NCI-H82 treated with DMSO at 0.1 percent for 48 hours (cell line): ENCODE measurements around the gene DDX23.

Experiments
- DNase-seq: peaks from one replicate; lab custom pipeline; 2025; ENCODE audit not compliant: unreplicated experiment; lab: John Stamatoyannopoulos, UW

The DDX23 gene

DNA sequence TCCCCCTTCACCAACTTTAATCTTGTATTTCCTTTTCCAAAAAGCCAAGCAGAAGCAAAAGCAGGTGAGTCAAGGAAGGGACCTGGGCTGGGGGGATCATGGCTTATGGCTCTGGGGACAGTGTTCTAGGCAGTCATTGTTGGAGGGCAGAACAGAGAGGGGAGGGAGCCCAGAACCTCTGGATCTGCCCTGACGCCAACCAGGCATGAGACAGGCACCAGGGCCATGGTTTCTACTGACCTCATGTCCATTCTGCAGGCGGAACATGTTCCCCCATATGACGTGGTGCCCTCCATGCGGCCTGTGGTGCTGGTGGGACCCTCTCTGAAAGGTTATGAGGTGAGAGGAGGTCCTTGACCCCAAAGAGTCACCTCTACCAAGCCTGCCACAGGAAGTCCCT, 27.1 kb downstream of the DDX23 start:
- DNase-seq = no peak

DNA sequence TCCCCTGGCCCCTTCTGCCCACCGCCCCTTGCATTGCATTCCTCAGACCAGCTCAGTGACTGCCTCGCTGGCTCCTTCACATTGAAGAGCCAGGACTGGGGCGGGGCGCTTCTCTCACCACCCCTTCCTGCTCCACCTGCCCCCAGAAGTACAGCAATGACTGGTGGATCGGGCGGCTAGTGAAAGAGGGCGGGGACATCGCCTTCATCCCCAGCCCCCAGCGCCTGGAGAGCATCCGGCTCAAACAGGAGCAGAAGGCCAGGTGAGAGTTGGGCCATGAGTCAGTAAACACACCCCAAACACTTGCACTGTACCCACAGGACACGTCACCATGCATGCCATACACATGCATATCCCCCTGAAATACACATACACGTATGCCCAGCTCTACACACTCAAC, 27.9 kb downstream of the DDX23 start:
- no peak for DNase-seq

DNA sequence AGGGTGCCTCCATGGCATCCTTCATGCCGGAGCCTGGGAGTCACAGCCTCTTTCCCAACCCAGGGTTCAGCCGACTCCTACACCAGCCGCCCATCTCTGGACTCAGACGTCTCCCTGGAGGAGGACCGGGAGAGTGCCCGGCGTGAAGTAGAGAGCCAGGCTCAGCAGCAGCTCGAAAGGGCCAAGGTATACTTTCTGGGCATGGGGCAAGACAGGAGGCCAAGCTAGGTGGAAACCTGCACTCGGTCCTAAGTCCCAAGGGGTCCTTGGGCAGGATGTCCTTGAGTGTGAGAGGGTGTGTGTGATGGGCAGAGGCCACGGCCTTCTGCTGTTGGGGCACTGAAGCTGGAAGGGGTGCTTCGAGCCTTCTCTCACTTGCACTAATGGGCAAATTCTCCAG, 28.7 kb downstream of the DDX23 start:
- DNase-seq = no peak

DNA sequence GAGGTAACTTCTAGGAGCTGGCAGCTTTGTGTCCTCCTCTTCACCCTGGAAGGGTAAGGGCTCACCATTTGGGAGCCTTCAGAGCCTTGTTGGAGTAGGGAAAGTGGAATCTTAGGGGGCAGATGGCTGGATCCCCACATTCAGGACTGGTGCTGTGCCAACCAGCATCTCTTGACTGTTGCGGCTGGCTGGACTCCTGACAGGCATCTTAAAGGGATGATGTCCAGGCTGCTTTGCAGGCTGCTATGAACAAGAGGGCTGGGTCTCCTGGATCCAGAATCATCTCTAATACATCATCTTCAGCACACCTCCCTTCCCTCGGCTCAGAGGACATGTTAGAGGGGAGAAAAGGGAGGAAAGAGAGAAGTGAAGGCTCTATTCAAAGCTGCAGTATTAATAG, 29.3 kb downstream of the DDX23 start:
- DNase-seq = no peak

DNA sequence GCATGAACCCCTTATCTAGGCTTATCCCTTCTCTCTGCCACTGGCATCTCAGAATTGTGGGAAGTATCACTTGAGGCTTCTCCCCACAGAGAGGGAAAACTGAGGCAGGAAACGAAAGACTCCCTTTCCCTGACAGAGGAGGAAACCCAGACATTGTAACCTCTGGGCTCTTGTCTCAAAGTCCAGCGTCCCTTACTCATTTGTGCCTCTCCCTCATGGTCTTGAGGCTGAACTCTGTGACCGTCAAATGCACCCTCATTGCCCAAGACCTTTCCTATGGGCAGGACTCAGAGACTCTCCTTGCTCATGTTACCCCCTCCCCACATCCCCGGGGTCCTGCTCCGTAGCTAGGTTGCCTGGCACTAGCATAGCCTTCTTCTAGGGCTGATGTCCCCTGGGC, 29.8 kb downstream of the DDX23 start:
- no peak for DNase-seq

DNA sequence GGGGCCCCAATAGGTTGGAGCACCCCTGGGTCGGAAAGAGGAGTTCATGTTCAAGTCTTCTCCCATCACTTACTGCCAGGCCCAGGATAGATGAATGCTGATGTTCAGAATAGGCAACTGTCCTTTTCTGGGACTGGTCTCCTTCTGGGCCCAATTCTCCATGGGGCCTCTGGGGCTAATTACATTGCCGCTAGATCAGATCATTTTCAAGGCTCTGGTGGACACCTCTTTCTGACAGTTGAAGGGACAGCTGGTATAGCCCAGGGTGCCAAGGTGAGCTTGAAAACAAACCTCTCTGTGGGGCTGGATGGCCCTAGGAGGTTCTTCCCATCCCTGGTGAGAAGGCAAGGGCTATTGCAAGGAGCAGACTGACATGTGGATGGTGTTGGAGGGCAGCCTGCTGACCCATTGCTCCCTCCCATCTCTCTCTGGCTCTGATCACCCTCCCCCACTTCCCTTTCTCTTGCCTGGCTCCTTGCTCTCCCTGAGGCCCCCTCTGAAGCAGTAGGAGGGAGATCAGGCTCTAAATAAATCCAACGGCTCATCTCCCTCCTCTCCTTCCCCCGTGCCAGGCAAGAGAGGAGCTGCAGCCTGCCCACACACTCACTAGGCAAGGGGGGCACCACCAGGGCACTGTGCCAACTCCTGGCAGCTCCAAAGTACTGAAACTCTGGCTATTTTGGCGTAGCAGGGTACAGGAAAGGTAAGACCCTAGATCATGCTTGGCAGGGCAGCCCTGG, 31.8 kb downstream of the DDX23 start:
- DNase-seq = no peak

DNA sequence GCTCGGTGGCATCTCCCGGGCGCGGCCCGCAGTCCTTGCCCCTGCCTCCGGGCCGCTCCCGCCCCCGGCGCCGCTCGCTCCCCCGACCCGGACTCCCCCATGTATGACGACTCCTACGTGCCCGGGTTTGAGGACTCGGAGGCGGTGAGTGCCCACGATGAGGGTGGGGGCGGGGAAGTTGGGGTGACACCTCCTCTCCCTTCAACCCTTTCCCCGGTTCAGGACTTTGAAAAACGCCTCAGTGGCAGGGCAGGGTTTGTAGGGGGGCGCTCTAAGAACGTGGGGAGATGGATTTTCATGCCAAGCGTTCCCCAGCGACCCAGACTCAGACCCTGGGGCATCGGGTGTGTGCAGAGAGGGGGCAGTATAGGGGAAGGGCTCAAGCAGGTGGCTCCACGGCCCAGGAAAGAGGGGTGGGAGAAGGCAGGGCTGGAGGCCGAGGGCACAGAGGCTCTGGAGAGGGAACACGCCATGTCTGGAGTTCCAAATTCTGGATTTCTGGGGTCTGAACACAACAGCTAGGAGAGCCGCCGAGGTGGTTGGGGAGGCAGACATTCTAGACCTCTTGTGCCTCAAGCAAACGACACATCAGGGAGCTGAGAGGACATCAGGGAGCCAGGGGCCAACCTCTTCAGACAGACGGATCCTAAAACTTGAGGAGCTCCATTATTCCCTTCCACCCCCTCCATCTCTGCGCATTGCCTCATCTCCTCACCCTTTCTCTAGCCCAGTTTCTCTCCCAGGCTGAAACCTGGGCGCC, 33.0 kb downstream of the DDX23 start:
- no peak for DNase-seq

DNA sequence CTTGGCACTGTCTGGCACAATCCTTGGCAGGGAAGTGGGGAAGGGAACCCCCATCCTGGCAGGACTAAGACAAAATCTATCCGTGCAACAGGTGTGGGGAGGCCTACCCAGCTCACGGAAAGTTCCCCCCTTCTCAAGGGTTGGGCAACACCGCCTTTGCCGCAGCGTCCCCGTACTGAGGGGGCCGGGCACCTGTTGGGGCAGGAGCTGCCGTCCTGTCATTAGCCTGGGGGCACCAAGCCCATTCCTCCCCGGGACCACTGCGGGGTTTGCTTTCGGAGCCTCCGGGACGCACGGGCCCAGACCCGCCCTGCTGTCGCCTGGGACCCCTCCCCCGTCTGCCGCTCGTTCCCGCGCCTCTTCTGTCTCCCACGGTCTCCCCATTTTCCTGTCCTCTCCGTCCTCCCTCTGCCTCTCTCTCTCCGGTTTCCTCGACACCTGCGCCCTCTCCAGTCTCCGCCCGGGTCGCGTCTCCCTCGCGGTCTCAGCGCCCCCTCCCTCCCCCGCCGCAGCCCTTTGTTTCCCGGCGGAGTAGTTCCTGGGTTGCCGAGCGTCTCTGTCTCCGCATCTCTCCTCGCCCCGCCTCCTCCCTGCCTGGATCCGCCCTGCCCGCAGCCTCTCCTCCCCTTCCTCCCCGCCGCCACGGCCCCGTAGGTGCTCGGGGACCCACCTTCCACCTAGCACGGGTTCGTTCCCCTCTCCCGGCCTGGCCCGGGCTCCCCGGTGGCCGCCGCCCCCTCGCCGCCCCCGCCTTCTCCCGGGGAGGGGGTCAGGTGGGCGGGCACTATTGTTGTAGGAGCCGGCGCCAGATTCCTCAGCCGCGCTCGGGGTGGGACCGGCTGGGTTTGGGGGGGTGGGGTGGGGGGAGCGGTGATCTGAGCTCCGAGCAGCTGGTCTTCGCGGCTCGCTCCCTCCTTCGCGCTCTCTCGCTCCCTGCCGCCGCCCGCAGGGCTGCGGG, 33.8 kb downstream of the DDX23 start, which contains the start of gene CACNB3:
Gene CACNB3 (plus strand): TSS at position 624 of the 958 bp plus-strand sequence. CDS start 434 bp downstream, outside the sequence.
- peak; percentile 67 for DNase-seq

DNA sequence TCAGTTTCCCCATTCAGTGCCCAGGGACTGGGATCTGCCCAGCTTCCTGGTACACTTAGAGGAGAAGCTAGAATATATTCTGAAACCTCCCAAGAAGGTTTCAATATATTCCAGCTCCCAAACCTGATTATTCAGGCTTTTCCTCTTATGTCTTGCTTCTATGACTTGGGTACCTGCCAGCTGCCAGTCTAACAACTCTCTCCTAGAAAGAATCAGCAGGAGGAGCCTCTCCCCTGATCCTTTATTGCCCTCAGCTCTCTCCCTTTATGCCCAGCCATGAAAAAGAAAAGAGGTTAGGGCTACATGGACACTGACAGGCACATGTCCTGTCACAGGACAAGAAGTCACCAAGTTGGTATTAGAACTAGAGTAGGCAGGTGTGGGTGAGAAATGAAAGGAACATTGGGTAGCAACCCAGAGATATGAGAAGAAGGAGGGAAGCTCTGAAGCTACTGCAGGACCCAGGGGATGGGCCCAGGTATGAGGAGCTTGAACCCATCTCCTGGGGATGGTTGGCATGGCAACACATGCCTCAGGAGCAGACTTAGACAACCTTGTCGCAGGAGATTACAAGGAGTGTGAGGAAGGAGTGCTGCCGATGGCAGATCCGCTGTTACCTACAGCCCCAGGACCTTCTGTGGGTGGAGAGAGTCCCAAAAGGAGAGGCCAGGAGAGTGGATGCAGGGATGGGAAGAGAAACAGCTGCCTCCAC, 35.7 kb downstream of the DDX23 start:
- DNase-seq = no peak

DNA sequence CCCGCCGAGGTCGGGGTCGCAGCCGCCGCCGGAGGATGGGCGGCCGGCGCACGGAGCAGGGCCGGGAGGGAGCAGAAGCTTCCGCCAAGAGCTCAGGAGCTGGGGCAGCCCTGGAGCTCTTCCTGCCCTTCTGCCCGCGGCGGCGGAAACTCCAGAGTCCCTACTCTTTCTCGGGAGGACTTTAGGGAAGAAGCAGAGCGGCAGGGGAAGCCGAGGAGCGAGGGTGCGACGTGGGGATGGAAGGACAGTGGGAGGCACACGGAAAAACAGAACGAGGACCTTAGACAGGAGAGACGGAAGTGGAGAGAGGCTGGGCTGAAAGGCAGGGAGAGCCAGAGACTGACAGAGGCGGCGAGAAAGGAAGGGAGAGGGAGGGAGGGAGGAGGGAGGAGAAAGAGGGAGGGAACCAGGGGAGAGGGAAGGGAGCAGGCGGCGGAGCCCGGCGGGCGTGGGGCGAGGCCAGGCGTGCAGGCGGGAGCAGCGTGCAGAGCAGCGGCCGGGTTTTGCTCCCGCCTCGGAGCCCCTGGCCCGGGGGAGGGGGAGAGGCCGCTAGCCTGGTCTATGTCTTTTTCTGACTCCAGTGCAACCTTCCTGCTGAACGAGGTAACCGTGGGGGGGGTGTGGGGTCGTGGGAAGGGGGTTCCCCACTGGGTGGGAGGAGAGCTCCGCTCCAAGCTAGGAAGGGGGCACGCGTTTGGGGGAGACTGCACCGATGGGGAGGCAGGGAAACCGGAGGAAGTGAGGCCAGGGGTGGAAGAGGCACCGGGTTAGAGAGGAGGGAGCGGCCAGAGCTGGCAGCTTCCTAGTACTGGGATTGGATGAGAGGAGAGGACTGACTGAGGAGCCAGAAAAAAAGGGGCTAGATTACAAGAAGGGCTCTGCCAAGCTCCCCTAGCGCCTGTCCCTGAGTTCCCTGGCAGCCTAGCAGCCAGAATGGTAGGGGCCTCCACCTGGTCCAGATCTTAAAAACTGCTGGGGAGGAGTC, 36.5 kb downstream of the DDX23 start:
- DNase-seq = peak; percentile 70

DNA sequence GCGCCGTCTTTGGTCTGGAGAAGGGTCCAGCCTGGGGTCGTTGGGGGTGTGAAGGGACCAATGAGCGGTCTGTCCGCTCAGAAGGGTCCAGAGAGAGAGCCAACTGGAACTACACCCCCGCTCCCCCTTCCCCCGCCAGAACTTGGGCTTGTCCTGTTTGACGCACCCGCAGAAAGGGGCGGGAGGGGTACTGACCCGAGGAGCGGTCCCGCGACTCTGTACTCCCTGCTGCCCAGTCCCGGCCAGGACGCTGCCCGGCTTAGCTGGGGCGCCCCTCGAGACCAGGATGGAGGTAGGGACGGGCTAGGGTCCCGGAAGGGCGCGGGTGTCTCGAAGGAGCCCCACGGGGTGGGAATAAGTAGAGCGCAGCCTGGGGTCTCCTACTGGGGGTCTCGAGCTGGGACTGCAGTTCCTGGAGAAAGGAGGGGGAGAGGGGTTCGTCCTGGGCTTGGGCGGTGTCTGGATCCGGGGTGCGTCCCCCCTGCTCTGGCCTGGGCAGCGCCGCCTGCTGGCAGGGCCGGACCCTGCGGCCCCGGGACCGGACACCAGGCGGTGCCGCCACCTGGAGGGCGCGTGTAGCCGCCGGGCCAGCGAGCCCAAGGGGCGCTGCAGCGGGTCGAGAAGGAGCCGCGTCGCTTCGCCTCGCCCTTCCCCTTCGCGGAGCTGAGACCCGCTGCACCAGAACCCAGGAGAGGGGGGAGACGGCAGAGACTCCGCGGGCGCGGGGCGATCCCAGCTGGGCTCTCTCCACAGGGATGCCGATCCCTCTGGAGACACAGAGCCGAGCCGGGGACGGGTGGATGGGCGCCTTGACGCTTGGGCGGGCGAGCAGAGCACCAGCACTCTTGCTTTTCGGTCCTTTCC, 37.5 kb downstream of the DDX23 start:
- peak; percentile 10 for DNase-seq

DNA sequence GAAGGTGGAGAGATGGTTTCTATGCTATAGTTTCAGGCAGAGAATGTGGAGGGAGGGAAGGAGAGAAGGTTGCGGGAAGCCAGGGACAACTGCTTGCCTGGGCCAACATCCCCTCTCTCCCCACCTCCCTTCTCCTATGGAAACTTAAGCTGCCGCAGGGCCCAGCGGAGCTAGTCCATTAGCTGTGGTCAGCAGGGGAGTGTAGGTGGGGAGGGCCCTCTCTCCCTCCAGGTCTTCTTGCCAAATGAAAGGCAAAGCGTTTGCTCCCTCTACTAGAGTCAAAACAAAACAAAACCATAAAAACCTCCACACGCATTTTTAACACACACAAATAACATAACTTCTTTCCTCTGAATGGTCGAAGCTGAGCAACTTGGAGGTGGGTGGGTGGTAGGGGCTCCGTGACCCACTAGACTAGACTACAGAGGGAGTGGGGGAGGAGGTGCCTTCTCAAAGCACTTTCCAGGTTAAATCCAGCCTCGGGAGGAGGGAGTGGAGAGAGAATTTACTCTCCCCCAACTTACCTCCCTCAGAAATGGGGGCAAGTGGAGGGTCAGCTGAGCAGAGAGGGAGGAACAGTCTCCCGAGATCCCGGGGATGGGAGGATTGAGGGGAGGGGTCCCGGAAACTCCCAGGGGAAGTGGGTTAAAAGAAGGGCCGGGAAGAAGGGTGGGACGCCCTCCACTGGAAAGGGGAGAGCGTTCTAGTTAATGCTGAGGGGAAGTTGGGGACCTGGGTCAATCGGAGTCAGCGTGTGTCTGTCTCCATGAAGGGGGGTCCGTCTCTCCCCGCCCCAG, 38.3 kb downstream of the DDX23 start:
- DNase-seq = no peak

DNA sequence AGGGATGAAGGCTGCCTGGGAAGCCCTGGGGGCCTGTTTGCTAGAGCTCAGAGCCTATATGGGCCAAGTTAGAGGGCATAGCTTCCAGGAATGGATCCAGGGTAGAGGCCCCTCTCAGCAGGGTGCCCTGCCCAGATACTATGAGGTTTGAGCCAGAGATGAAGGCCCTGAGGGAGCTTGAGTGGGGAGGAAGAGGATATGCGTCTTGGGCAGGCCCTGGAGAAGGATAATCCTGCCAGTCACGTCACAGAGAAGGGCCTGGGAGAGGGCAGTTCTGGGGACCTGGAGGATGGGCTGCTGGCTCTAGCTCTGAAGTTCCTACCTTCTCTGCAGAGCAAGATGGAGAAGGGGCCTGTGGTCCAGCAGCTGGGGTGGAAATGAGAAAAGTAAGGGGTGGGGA, 39.6 kb downstream of the DDX23 start:
- no peak for DNase-seq

DNA sequence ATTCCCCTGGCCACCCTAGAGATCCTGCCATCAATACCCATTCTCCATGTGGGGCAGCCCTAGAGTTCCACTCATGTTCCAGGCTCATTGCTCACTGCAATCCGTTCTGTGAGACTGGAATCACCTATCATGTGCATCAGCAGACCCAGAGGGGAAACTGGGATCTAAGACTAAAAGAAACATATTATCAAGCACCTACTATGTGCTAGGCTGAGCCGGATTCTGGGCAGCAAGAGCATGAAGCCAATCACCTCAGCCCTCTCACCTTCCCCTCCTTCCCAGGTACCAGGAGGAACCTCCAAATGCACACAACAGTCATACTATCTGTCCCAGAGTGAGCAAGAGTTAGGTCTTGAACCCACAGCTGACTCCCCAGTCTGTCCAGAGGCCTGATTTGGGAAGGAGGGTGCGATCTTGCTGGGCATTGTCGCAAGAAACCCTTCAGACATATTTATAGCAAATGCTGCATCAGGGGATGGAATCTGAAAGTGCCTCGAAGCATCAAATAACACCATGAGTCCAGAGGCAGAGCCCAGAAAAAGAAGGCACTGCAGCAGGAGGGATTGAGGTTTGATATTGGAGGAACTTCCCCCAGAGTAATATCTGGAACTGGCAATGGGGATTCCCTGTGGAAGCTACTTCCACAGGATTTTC, 40.4 kb downstream of the DDX23 start:
- DNase-seq = no peak

DNA sequence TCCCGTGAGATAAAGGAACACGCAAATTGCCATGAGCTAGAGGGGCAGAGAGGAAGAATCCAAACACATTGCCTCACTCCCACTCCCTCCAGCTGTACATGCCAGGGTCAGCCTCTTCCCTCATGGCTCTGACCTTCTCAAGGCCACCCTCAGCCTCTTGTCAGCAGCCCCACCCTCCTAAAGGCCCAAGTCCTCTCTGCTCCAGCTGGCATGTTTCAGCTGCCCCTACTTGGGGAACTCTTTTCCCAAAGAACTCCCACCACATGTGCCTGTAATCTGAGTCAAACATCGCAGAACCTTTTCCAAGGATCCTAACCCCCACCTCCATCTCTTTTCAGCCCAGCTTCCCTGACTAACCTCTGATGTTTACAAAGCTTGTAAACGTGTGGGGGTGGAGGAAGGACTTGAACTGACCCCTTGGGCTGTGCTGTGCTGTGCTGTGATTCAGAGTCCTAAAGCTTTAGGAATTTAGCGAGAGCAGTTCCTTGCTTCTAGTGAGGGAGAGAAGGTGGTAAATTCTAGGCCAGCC, 41.0 kb downstream of the DDX23 start:
- no peak for DNase-seq

DNA sequence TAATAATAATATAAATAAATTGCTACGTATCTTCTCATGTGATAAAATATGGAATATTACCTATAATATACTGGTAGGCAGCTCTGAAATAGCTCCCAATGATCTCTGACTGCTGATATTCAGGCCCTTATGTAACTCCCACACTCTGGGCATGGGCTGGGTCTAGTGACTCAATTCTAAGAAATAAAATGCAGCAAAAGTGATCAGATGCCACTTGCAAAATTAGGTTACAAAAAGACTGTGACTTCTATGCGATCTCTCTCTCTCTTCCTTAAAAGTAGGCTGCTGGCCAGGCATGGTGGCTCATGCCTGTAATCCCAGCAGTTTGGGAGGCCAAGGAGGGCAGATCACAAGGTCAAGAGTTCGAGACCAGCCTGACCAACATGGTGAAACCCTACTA, 44.0 kb downstream of the DDX23 start:
- no peak for DNase-seq

DNA sequence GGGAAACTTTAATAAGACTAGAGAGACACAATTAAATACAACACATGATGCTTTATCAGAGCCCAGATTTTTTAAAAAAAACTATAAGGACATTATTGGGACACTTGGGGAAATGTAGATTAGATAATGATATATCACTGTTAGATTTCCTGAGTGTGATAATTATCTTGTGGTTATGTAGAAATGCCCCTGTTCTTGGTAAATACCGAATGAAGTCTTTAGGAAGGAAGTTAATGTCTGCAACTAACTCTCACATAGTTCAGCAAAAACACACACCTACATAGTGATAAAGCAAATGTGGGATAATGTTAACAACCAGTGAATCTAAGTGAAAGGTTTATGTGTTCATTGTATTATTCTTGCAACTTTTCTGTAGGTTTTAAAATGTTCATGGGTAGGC, 48.3 kb downstream of the DDX23 start:
- DNase-seq = no peak
